ENCODE results near the gene STK17A.
"Not testable (repeated sequence)": the region's sequence is repeated elsewhere in the genome, so short reads cannot be mapped to it uniquely, and the experiment has no call there.

The STK17A gene

DNA sequence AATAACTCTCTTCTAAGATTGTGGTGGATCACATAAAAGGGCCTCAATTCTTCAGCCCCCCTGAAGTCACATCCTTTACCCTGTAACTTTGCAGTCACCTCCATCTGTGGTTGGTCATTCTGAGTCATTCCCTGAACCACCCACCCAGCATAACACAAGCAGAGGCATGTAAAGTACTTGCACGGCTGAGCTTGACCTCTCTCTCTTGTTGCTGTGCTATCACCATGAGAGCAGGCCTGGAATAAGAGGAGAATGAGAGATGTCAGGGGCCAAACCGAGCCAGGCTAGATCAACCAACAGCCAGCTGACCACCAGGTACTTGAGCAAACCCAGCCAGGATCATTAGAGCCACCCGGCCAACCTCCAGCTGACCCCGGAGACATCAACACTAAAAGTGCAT lies 13.5 kb upstream of the STK17A start:
- no peak for DNase-seq

DNA sequence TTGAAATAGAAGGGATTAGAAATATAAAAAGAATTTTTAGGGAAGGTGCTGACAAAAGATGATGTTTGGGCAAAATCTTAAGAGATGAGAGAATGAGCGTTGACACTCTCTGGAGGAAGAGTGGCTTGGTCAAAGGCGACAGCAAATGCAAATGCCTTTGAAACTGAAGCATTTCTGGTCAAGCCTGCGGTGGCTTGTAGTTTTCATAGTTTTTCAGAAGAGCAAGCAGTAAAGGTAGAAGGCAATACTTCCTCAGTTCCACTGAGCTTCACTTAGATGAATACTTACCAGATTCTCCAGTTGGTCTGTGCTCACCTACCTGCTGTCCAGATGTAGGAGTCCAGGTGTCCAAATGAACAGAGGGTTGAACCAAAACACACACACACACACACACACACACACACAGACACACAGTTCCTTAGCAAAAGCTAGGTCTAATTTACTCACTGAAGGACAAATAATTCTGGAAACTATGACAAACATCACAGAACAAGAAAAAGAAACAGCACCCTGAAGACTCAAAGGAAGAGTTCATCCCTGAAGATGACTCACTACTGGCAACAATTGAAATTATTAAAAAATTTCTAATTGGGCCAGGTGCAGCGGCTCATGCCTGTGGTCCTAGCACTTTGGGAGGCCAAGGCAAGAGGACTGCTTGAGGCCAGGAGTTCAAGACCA lies 12.1 kb upstream of the STK17A start:
- DNase-seq, result no peak

DNA sequence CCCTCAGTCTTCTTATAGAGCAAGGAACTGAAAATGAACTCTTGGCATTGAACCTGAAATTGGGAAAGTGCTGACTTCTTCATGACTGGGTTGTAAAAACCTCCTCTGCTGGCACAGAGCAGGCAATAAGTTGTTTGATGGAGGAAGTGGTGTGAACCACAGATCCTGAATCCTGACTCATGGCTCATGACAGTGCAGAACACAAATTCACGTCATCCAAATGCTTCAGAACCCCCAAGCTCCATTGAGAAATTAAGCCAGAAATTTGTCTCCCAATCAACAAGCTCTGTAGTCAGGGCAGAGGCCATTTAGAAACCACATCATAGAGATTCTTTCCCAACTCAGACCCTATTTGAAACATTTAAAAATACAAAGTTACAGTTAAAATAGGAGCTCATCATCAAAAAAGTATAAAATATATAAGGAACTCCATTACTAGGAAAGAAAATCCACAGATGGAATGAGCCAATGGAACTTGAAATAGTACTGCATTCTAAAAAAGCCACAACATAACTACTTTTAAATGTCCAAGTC lies 10.3 kb upstream of the STK17A start:
- no peak for DNase-seq

DNA sequence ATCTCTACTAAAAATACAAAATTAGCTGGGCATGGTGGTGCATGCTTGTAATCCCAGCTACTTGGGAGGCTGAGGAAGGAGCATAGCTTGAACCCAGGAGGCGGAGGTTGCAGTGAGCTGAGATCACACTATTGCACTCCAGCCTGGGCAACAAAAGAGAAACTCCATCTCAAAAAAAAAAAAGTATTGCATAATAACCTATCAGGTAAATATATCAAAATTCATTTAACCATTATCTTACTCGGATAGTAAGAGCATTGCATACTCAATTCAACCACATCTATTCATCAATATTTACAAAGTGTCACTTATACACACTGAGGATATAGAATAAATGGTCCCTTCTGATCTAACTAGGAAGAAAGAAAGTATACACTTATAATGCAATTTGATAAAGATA lies 9.1 kb upstream of the STK17A start:
- DNase-seq, result not testable (repeated sequence)

DNA sequence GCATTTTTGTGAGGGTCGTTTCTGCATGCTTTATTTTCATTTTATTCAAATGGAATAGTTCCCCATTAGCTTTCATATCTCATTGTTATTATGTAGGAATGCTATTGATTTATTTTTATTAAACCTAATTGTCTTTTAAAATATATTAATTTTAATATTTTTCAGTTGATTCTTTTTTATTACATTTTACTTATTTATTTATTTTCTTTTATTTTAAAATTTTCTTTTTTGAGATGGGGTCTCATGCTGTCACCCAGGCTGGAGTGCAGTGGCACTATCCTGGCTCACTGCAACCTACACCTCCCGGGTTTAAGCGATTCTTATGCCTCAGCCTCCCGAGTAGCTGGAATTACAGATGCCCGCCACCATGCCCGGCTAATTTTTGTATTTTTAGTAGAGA lies 7.4 kb upstream of the STK17A start:
- DNase-seq, result no peak

DNA sequence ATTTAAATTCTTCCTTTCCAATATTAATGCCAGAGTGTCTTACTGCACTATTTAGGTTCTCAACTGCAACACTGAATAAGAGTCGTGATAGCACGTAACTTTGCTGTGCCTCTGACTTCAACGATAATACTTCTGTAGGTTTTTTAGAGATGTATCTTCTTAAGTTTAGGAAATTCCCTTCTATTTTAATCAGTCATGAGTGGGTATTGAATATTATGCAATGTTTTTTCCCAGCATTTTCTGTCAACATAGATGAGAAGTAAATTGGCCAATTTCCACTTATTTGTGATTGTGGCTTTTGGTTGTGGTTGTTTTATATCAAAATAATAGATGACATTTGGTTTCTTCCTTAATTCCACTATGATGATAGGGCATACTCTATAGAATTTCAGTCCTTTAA lies 6.7 kb upstream of the STK17A start:
- no peak for DNase-seq

DNA sequence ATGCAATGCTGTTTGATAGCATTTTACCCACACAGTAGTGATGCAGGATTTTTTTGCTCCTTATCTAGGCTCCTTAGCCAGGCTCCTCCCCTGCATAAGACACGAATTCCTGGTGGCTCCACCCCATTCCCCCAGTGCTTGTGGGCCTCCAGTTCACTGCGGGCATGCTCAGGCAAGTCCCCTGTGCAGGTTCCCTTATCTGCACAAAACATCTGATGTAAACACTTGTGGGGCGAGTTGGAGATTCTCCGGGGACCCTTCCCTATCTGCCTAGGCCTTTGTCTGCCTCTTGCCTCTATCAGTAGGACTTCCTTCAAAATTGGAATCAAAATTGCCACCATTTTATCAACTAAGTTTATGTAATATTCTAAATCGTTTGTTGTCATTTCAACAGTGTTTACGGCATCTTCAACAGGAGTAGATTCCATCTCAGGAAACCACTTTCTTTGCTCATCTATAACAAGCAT lies 5.4 kb upstream of the STK17A start:
- no peak for DNase-seq

DNA sequence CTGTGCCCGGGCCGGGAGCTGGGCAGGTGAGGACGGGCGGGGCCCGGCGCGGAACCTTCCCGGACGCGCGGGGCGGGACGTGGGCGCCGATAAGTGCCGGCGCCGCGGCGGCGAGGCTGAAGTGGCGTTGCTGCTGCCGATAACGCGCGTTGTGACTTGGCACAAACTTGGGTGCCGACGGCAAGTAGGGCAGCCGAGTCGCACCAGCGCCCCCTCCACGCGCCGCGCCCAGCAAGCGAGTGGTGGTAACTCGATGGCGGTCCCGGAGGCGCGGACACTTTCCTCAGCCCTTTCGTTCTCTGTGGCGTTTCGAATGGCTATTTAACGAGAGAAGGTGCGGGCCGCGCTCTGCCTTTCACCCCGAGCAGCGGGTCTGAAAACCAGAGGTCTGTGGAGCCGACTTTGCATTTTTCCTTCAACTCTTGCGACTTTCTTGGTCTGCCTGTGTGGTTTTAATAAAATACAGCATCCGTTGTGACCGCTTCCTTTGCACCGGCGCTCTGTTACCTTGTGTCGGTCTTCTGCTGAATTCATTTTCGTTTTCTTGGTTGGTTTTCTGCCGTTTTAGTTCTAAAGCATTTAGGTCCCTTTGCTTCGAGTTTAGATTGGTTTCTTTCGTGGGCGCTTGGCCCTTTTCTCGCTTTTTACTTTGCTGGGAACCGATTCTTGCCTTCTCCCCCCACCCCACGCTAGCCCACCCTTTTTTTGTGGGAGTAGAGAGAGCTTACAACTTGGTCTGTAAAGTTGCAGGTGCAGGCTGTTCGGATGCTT lies 701 bp downstream of the STK17A start:
- DNase-seq, result no peak

DNA sequence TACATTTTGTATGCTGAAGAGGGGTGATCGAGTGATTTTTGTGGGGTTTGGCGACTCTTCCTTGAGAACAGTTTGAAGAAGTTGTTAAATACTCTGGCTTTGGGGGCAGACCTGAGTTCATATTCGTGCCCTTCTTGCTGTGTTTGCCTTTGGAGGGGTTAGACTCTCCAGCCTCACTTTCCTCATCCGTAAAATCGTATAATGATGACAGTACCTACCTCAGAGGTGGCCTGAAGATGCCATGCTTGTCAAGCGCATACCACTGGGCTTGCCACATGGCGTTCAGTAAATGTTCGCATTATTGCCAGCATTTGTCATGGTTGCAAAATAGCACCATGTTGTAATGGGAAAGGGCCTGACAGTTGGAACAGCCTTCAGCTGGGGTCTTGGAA lies 1.3 kb downstream of the STK17A start:
- no peak for DNase-seq

DNA sequence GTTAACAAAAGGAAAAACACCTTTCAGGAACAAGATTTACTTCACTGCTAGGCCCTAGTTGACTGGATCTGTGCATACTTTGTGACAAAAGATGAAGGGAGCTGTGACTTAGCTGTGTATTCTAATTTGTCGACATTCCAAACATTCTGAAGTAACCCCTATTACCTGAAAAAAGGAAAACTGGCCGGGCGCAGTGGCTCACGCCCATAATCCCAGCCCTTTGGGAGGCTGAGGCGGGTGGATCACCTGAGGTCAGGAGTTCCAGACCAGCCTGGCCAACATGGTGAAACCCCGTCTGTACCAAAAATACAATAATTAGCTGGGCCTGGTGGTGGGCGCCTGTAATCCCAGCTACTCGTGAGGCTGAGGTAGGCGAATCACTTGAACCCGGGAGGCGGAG lies 1.8 kb downstream of the STK17A start:
- DNase-seq, result not testable (repeated sequence)

DNA sequence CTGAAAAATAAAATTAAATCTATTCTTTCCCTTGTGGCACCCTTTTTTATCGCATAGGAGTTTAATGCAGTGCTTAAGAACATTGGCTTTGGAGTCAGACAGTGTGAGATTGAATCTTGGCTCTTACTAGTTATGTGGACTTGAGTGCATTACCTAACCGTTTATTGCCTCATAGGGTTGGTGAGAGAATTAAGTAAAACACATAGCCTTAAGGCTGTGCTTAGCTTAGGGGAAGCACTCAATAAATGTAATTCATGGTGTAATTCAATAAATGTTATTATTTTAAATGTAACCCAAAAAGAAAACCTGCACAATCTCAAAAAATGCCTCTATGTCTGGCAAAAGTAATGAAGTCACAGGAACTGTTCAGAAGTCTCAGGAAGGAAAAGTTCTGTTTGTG lies 2.7 kb downstream of the STK17A start:
- DNase-seq, result no peak

DNA sequence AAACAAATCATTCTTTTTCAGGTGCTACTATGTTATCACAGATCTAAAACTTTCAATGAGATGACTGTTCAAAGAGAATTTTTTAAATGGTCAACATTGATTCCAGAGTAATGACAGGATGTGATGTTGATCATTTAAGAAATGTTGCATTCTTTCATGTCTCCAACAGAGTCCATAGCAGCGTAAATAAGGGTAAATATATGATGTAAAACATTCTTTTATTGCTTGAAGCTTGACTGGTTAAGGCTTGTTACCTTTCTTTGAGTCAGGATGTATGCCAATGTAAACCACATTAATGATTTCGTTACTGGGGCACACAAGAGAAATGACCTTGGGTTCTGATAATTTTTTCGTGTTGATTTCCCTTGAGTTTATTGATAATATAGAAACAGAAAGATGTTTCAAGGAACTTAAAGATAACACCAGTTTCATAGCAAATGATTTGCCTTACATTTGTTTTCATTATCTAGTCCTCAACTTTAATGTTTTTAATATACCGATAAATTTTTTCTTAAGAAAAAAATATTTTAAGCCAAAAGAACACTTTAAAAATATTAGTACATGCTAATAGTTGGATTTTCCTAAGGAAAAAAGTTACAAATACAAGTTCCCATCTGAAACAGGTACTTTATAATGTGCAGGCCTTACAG lies 3.5 kb downstream of the STK17A start:
- DNase-seq, result no peak

DNA sequence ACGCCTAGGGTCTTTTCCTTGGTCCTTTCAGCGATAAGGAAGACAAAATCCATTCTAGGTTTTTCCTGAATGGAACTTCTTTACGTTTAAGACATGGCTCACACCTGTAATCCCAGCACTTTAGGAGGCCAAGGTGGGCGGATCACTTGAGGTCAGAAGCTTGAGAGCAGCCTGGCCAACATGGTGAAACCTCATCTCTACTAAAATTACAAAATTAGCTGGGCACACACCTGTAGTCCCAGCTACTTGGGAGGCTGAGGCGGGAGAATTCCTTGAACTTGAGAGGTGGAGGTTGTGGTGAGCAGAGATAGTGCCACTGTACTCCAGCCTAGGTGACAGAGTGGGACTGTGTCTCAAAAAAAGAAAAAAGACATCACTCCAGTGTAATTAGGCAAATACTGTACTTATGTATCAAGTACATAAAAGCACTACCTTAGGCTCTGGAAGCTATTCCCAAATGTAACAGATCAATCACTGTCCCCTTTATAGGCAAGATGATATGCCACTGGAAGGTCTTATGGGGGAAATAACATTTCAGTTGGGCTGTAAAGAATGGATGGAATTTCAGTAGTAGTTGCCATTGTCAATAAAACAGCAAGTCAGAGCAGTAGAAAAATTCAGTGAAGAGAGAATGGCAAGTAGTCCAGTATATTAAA lies 5.7 kb downstream of the STK17A start:
- no peak for DNase-seq

DNA sequence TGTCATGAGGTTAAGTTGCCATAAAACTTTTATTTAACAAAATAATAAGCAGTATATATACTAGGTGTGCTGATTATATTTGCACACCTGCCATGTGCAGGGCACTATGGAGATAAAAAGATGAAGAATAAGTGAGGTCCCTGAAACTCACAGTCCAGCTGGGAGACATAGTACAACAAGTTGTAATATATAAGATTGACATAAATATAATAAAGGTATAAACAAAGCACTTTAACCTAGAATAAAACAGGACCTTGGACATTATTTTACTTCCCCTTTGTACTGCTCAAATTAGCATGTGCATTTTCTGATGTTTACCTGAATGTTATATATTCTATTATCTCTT lies 6.2 kb downstream of the STK17A start:
- no peak for DNase-seq

DNA sequence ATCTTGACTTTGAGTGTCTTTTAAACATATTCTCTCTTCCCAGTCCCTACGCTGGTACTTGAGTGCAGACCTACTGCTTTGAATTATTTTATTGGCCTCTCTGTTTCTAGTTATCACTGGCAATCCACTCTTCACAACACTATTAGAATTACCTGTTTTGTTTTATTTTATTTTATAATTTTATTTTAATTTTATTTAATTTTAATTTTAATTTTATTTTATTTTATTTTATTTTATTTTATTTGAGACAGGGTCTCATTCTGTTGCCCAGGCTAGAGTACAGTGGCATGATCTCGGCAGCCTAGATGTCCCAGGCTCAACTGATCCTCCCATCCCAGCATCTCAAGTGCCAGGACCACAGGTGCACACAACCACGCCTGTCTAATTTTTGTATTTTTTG lies 6.8 kb downstream of the STK17A start:
- no peak for DNase-seq

DNA sequence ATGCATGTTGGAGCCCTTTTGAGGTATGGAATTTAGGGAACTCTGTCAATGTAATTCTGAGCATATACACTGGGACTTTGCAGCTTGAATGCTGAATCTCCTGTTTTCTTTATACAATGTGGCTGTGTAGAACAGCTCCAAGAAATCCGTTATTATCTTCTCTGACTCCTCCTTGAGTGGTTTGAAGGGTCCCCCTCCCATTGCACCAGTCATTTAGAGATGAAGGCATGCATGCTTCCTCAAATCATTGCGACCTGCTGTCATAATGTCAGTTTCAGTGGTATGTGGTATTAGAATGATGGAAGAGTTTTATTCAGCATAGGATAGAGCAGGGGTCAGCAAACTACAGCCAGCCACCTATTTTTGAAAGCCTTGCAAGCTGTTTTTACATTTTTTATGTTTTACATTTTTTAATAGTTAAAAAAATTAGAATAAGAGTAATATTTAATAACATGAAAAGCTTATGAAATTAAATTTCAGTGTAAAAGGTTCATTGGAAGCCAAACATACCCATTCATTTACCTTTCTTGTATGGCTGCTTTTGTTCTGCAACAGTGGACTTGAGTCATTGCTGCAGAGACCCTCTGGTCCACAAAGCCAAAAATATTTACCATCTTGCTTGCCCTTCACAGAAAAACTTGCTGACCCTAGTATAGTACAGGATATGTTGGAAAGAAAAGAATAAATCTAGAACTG lies 8.1 kb downstream of the STK17A start:
- DNase-seq, result no peak

DNA sequence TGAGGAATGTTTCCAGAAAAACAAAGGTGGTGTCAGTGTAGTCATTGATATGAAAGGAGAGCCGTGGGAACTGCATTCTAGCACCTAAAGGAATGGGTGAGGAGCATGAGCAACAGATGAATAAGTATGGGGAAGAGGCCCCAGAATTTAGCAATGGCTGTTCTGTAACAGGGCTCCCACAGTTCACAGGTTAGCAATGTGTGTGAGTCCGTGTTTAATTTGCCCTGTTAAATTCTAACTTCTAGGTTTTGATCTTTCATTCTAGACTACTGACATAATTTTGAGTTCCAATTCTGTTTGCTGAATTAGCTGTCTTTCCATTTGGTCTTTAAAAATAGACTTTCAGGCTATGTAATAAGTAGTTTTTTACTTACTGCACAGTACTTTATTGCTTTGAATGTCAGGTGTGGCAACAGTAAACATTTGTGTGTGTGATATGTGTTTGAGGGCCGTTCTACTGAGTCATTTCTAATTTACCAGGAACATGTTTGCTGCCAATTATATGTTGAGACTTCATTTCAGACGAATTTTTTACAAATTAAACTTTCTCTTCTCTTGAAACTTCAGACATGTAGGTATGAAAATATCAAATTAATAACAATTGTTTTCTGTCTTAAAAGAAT lies 8.8 kb downstream of the STK17A start:
- no peak for DNase-seq

DNA sequence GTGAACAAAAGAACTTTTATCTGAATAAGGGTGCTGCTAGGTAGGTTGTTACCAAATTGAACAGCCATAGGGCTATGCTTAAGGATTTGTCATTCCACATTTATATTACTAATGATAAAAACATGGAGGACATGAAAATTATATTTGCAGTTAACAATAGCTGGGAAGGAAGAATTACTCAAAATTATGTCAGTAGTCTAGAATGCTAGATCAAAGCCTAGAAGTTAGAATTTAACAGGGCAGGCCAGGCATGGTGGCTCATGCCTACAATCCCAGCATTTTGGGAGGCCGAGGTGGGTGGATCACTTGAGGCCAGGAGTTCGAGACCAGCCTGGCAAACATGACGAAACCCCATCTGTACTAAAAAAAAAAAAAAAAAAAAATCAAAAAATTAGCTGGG lies 9.4 kb downstream of the STK17A start:
- no peak for DNase-seq

DNA sequence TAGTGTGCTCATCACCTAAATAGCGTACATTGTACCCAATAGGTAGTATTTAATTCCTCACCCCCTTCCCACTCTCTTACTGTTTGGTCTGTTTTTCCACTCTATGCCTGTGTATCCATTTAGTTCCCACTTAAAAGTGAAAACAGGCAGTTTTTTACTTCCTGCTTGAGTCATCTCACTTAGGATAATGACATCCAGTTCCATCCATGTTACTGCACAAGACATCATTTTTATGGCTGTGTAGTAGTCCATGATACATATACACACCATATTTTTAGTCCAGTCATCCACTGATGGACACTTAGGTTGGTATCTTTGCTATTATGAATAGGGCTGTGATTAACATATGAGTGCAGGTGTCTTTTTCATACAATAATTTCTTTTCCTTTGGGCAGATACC lies 10.1 kb downstream of the STK17A start:
- DNase-seq, result no peak

DNA sequence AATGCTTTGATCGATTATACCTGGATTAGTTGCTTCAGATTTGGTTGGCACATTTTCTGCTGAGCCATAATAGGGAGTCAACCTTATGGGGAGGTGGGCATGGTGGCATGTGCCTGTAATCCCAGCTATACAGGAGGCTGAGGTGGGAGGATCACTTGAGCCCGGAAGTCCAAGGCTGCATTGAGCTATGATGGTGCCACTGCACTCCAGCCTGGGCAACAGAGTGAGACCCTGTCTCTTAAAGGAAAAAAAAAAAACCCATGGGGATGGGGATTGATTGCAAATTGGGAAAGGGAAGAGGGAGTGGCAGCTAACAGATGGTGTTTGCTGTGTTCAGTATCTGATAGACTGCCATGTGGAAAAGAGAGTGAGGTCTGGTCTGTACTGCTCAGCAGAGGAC lies 11.1 kb downstream of the STK17A start:
- DNase-seq, result no peak

DNA sequence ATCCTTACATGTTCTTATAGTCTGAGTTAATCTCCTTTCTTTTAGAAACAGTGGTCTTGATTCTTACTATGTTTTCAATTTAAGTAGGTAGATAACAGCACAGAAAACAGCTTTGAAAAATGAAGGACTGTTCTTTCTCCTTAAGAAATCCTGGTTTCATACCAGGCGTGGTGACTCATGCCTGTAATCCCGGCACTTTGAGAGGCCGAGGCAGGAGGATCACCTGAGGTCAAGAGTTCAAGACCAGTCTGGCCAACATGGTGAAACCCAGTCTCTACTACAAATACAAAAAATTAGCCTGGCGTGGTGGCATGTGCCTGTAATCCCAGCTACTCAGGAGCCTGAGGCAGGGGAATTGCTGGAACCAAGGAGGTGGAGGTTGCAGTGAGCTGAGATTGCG lies 13.5 kb downstream of the STK17A start:
- DNase-seq, result not testable (repeated sequence)

DNA sequence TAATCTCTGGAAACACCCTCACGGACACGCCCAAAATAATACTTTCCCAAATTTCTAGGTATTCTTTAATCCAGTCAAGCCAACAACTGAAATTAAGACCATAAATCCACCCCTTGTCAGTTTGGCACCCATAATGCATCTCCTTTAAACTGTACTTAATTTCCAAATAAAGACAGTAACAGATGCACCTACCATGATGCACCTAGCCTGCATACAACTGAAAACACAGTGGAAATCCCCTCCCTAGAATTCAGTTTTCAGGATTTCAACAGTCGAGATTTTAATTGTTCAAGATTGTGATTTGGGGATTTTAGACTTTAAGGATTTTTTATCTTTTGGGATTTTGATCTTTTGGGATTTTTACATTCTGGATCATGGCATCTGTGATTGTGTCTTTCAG lies 17.1 kb downstream of the STK17A start:
- DNase-seq, result no peak
